ENCODE results near the gene CR1. TPM values are rescaled to one million over a fixed set of nuclear protein-coding genes. Genes with fewer than 3 reads are reported as not detected.
"Not testable (repeated sequence)": the region's sequence is repeated elsewhere in the genome, so short reads cannot be mapped to it uniquely, and the experiment has no call there.

CR1 gene
- total and polyA plus RNA-seq, 2 of the 4 experiments (the other 2 are of a cell fraction), result not detected

DNA sequence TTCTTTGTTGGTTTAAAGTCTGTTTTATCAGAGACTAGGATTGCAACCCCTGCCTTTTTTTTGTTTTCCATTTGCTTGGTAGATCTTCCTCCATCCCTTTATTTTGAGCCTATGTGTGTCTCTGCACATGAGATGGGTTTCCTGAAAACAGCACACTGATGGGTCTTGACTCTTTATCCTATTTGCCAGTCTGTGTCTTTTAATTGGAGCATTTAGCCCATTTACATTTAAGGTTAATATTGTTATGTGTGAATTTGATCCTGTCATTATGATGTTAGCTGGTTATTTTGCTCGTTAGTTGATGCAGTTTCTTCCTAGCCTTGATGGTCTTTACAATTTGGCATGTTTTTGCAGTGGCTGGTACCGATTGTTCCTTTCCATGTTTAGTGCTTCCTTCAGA lies 165.5 kb downstream of the CR1 start:
- H2AK9ac ChIP-seq (replicated peaks; ENCODE audit: low read depth, low read length, poor library complexity); H3K9ac ChIP-seq (ENCODE audit: low read depth, low read length); H4K91ac ChIP-seq (ENCODE audit: insufficient read depth, low read depth, low read length); intact Hi-C loops (cut with micrococcal nuclease); POLR2A ChIA-PET (ENCODE audit: unreplicated experiment); H3K27ac ChIP-seq (ENCODE audit: insufficient read depth, low read length); H3K9me3 ChIP-seq (ENCODE audit: control insufficient read depth, insufficient read depth, low read length); H2BK20ac ChIP-seq (ENCODE audit: low read depth, low read length); DNase-seq; H2BK15ac ChIP-seq (ENCODE audit: low read depth, low read length); H3K36me3 ChIP-seq (ENCODE audit: control insufficient read depth, insufficient read depth, low read length); H3K56ac ChIP-seq (ENCODE audit: extremely low read depth, insufficient read depth, low read length); CTCF ChIA-PET; H3K9me1 ChIP-seq (ENCODE audit: insufficient read depth, low read length); H3K18ac ChIP-seq (ENCODE audit: low read depth, low read length); H3K4me2 ChIP-seq (ENCODE audit: low read depth, low read length); H4K5ac ChIP-seq (ENCODE audit: low read depth, low read length); H3K27me3 ChIP-seq (ENCODE audit: control insufficient read depth, insufficient read depth, low read length); H3K4me1 ChIP-seq (ENCODE audit: control insufficient read depth, insufficient read depth, low read length); H3K4ac ChIP-seq (ENCODE audit: low read depth, low read length); H2AK5ac ChIP-seq (ENCODE audit: low read depth, low read length); H4K8ac ChIP-seq (ENCODE audit: low read depth in 2 of 2, low read length in 2 of 2); H2AFZ ChIP-seq (replicated peaks; ENCODE audit: low read length, poor library complexity); H2BK120ac ChIP-seq (ENCODE audit: low read depth, low read length); H3K14ac ChIP-seq (replicated peaks; ENCODE audit: low read depth, low read length); H3K23ac ChIP-seq (ENCODE audit: low read depth, low read length); H3K4me3 ChIP-seq (ENCODE audit: insufficient read depth, low read depth, low read length); ATAC-seq (ENCODE audit: low read depth); BruUV-seq (replicated peaks); dilution Hi-C loops (cut with HindIII; ENCODE audit: low sequenced_read_pairs, unreplicated experiment); H3K79me1 ChIP-seq (ENCODE audit: low read depth in 1 of 2, low read length in 2 of 2); H4K20me1 ChIP-seq (ENCODE audit: insufficient read depth, low read length); H2BK5ac ChIP-seq (ENCODE audit: low read depth, low read length, poor library complexity, severe bottlenecking); in situ Hi-C loops (cut with MboI; ENCODE audit: low sequenced_read_pairs): not testable (repeated sequence)
- no CpG with 5 or more reads among the region's 2 CpGs for WGBS, 2 experiments (ENCODE audit: extremely low coverage in 2 of 2, insufficient read length in 1 of 2)

Data from IMR-90 (cell line).